Measurements from ENCODE around the gene PCDH15.

DNA sequence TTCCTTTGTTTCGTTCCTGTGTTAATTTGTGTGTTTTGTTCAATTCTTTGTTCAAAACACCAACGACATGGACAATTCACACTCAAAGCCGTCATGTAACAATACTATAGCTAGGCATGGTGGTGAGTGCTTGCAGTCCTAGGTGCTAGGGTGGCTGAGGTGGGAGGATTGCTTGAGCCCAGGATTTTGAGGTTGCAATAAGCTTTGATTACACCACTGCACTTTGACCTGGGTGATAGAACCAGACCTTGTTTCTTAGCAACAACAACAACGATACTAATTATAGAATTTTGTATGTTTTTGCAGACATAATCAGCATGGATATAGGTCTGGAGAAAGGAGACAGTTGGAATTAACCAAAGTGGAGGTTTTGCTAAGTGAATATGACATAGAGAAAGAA, 936.2 kb downstream of the PCDH15 start:
- TF ChIP-seq, protein P1, sequence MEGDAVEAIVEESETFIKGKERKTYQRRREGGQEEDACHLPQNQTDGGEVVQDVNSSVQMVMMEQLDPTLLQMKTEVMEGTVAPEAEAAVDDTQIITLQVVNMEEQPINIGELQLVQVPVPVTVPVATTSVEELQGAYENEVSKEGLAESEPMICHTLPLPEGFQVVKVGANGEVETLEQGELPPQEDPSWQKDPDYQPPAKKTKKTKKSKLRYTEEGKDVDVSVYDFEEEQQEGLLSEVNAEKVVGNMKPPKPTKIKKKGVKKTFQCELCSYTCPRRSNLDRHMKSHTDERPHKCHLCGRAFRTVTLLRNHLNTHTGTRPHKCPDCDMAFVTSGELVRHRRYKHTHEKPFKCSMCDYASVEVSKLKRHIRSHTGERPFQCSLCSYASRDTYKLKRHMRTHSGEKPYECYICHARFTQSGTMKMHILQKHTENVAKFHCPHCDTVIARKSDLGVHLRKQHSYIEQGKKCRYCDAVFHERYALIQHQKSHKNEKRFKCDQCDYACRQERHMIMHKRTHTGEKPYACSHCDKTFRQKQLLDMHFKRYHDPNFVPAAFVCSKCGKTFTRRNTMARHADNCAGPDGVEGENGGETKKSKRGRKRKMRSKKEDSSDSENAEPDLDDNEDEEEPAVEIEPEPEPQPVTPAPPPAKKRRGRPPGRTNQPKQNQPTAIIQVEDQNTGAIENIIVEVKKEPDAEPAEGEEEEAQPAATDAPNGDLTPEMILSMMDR (IDR thresholded peaks at IDR 0.05): no peak
- TF ChIP-seq POLR2A (IDR thresholded peaks at IDR 0.05): no peak
